GM18505 (cell line): ENCODE measurements around the gene SNAPIN.

ENCODE experiments used
- ATAC-seq: cut with Tn5 transposase; IDR thresholded peaks from one replicate; pipeline ENCODE4 v1.9.1; 2021; ENCODE audit not compliant: unreplicated experiment
- POLR2A ChIP-seq: IDR thresholded peaks from 4 replicates; pipeline ENCODE4 v1.6.1; 2011; ENCODE audit warnings: borderline replicate concordance; ENCODE audit not compliant: insufficient read depth, insufficient read length; ENCODE audit errors: extremely low read depth

SNAPIN gene

GRCh38 chr1:153658400-153659174, at the start of gene SNAPIN:
Gene SNAPIN, plus strand, starts transcription at chr1:153658703. Its CDS starts 41 bp downstream, at chr1:153658744.
- peak; percentile 92 for TF ChIP-seq POLR2A
- ATAC-seq = peak; percentile 76

DNA sequence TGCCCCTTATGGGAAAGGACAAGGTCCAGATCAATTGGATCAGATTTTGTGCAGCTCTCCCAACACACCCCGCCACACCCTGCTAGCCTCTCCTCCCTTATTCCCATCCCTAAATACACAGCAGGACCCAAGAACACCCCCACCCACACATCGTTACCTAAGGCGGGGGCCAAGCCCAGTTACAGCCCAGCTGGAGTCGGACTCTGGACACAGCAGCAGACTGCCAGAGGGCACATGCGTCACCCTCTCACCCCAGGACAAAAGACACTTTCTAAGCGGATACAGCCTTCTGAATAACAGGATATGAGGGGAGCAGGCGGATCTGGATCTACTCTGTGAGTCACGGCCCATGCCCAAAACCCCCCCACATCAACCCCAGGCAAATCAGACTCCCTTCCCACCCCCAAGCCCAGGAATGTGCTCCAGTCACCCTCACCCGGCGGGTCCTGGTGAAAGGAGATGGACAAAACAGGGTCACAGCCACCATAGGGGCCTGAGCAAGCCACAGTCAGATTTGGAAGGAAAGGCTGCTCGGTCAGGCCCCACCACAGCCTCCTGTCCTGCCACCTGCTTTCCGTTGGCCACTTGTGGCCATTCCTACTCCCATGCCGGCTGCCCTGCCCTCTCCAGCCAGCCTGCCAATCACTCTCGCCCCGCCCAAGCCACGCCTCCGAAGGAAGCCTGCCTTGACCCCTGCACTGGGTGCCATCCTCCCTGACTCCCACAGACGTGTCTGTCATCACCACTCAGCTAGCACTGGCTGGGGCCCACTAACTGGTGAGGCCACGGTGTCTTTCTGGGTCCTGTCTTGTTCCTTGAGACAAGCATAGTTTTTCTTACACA, 49.5 kb upstream of the SNAPIN start:
- no peak for ATAC-seq
- TF ChIP-seq POLR2A = no peak

DNA sequence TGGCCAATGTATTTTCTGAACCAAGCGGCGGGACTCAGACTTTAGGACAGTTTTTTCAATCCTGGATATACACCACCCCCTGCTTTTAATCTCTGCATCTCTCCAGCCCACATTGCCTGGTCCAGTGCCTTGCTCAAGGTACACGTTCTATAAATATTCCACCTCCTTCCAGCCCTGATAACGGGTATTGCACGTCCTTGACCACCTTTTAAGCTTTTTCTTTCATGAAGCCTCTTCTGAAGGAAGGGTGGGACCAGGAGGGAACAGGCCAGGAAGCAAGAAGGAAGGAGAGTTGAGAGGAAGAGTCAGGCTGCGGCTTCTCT, 49.0 kb upstream of the SNAPIN start:
- no peak for TF ChIP-seq POLR2A

GRCh38 chr1:153610334-153610733, 48.2 kb upstream of the SNAPIN start:
- ATAC-seq = no peak
- no peak for TF ChIP-seq POLR2A

More for the DNA sequence above, 49.0 kb upstream of the SNAPIN start:
- ATAC-seq = no peak

DNA sequence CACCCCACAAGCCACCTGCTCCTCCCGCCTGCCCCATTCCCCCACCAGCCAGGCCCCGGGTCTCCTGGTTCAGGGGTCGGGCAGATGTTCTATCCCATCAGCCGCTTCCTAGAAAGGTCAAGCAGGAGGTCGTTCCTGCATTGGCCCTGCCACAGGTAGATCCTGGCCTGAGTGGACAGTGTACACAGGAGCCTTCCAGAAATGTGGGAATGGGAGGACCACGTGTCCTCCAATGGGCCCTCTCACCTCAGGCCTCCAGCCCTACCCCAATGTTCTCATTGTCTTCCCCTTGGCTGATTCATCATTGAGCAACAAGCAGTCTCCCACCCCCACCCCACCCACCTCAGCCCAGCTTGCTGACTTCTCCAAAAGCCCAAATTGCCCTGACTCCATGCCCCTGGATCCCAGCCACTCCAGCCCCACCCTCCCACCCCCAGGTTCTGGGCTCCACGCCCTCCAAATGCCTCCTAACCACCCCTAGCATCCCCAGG, 47.6 kb upstream of the SNAPIN start:
- no peak for TF ChIP-seq POLR2A
- no peak for ATAC-seq

- no peak for ATAC-seq
- TF ChIP-seq POLR2A = no peak
These were observed 47.1 kb upstream of the SNAPIN start for GRCh38 chr1:153611356-153611755.

DNA sequence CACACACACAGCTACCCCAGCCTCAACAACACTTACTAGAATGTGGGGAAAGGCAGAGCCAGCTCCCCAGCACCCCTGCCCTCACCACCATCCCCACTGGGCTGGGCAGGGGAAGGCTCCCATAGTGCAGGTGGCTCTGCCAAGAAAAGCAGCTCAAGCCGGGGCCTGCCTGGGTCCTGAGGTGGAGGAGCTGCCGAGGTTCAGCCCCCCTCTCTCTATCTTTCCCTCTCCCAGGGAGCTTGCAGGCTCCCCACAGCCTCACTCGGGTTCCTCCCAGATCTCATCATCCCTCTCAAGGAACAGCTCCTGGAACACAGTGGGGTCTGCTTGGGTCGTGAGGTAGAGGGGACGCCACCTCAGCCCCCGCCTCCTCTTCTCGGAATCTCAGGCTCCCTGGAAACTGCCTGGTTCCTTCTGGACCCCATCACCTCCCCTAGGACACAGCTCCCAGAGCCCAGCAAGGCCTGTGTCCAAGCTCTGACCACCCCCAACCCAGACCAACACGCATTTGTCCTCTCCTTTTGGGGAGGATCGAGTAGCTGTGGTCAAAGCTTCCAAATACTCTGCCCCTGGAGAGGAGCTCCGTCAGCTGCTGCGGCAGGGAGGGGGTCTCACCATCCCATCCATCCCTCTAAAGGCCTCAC, 46.3 kb upstream of the SNAPIN start:
- no peak for ATAC-seq
- no peak for TF ChIP-seq POLR2A

DNA sequence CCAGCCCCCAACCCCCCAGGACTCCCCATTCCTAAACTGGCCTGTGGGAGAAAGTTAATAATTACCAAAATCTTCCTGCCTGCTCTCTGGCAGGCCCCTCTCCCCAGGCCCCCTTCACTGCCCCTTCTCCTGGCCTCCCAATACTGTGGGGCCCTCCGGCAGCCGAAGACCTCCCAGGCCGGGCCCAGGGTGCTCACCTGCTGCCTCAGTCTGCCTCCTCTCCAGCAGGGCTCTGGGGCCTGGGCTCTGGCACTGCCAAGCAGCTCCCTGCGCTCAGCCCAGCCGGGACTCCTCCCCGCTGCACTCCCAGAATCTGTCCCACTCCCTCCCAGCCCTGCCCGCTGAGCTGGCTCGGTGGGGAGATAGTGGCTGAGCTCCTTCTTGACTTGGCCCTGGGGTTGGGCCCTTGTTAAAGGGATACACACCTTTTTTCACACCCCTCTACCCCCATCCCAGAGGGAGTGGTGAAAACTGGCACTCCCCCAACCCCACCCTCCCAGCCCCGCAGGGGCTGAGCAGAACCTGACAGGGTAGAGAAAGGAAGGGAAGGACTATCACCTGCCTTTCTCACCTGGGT, 45.7 kb upstream of the SNAPIN start, which contains the start of gene S100A16:
TSS of gene S100A16 (minus strand) at position 383 of the 577 bp plus-strand sequence. CDS start 4,986 bp downstream, outside the sequence.
- no peak for ATAC-seq
- TF ChIP-seq POLR2A = no peak

DNA sequence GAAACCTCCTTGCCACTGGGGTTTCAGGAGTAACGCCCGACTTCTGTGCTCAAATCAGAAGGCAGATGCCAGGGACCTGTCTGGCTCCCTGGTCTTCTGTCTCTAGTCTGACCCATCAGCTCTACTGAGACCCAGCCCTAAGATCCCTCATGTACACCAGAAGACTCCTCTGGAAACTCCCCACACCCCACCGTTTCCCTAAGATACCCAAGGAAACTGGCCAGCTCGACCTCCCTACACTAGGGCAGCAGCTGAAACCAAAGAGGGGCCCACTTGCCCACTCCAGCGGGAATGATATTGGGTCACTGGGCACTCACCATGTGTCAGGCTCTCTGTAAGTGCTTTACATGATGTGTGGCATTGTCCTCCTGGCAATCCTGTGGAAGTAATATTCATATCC, 45.1 kb upstream of the SNAPIN start:
- ATAC-seq = no peak
- TF ChIP-seq POLR2A = no peak

DNA sequence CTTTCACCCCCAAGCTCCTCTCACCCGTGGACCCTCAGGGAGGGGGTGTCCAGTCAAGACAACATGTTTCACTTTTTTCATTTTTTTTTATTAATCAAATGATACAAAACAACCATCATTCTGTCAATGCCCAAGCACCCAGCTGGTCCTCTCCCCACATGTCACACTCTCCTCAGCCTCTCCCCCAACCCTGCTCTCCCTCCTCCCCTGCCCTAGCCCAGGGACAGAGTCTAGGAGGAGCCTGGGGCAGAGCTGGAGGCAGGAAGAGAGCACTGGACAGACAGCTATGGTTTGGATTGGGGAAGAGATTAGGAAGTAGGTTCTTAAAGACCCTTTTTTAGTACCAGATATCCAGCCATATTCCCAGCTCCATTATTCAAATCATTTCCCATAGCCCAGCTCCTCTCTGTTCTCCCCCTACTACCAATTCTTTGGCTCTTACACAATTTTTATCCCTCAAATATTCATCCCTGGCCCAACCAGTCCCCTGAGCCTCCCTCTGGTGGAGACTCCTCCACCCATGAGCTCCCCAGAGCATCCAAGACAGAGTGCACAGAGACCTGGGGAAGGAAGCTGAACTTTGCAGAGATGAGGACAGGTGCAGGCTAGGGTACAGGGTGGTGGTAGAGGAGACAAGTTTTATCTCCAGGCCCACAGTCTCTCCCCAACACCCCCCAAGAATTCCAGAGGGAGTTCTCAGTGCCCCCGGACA, 44.2 kb upstream of the SNAPIN start:
- no peak for ATAC-seq
- no peak for TF ChIP-seq POLR2A

DNA sequence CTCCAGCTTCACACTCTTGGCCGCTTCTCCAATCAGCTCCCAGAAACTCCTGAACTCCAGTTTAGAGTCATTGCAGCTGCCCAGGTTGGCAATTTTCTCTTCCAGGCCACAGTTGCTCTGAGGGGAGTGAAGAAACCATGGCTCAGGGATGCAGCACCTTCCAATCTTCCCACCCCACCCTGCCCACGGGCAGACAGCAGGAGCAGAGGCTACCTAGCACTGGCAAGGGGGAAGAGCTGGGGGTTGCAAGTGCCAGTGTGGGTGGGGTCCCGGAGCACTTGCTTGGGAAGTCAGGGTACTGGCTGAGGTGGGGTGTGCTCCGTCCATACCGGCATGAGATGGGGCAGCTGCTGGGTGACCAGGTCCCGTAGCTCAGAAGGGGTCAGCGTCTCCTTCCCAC, 43.6 kb upstream of the SNAPIN start:
- ATAC-seq = no peak
- TF ChIP-seq POLR2A = no peak

GRCh38 chr1:153615406-153615805, 43.1 kb upstream of the SNAPIN start:
- ATAC-seq = no peak
- no peak for TF ChIP-seq POLR2A
